ENCODE measurements around the gene IL1B. TPM values are rescaled to one million over a fixed set of nuclear protein-coding genes. Genes with fewer than 3 reads are reported as not detected.

The IL1B gene
- polyA plus RNA-seq, 4 donors = 0.43 to 1.2 (median 0.84) TPM

- DNase-seq (ENCODE audit: low read depth in 4 of 4, low spot score in 3 of 4) = no peak
Measured at GRCh38 chr2:112830682-112831512, 5.7 kb downstream of the IL1B start.

- DNase-seq (ENCODE audit: low read depth in 4 of 4, low spot score in 3 of 4) = no peak
Measured at GRCh38 chr2:112829961-112830681, 6.5 kb downstream of the IL1B start.

DNA sequence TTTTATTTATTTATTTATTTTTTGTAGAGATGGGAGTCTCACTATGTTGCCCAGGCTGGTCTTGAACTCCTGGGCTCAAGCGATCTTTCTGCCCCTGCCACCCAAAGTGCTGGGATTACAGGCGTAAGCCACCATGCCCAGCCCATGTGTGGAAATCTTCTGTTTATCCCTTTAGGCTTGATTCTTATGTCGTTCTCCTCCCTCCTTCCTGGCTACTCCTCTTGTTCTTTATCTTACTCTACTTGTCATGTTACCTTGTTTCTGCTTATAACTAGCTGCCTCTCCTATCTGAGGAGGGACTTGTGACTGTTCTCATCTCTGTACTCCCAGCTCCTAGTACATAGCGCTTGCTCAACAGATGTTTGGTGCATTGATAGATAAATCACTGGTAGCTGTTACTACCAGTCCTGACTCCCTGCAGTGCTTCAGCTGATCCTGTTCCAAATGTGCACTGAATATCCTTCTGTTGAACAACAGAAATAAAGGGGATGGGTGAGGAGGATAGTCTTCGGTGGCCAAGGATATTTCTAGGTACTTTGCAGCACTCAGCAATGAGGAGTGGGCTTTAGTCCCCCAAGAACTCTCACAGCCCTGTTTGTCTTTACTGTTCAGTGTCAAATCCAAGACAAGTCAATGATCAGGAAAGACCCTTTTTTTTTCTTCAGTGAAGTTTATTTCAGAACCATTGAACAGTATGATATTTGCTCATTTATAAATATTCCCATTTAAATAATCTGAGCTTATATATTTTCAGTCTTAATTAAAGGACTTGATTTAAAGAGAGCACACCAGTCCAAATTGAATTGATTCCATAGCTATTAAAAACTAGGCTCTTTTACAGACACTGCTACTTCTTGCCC, 7.2 kb downstream of the IL1B start:
- no peak for DNase-seq (ENCODE audit: low read depth in 4 of 4, low spot score in 3 of 4)

DNA sequence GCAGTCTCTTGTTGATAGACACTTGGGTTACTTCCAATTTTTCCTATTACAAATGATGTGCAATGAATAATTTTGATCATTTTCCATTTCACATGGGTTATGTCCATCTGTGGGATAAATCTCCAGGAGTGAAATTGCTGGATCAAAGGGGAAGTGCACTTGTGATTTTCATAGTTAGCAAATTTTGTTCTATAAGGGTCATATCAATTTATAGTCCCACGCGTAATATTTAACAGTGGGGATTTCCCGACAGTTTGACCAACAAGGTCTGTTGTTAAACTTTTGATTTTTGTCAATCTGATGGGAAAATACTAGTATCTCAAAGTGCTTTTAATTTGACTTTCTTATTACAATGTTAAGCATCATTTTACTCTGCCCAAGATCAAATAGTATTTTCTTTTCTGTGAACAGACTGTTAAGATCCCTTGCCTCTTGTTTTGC, 8.3 kb downstream of the IL1B start:
- DNase-seq (ENCODE audit: low read depth in 4 of 4, low spot score in 3 of 4) = no peak

DNA sequence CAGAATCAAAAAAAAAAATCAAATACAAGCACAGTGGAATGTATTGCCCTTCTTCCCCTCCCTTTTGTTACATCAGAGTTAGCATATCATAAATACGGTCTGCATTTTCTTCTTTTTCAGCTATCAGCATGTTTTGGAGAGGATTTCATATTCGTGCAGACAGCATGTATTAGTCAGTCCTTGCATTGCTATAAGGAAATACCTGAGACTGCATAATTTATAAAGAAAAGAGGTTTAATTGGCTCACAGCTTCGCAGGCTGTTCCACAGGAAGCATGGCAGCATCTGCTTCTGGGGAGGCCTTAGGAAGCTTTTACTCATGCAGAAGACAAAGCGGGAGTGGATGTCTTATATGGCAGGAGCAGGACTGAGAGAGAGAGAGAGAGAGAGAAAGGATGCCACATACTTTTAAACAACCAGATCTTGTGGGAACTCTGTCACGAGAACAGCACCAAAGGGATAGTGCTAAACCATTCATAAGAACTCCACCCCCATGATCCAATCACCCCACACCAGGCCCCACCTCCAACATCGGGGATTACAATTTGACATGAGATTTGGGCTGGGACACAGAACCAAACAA, 8.9 kb downstream of the IL1B start:
- DNase-seq (ENCODE audit: low read depth in 4 of 4, low spot score in 3 of 4) = no peak

DNA sequence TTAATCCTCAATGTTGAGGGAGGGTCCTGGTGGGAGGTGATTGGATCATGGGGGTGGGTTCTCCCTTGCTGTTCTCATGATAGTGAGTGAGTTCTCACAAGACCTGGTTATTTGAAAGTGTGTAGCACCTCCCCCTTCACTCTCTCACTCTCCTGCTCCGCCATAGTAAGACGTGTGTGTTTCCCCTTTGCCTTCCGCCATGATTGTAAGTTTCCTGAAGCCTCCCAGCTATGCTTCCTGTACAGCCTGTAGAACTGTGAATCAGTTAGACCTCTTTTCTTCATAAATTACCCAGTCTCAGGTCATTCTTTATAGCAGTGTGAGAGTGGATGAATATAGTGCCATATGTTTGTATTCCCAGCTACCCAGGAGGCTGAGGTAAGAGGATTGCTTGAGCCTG, 9.6 kb downstream of the IL1B start:
- DNase-seq (ENCODE audit: low read depth in 4 of 4, low spot score in 3 of 4) = no peak

- DNase-seq (ENCODE audit: low read depth in 4 of 4, low spot score in 3 of 4) = no peak
Measured at GRCh38 chr2:112825706-112826105, 10.9 kb downstream of the IL1B start.

GRCh38 chr2:112824694-112825085, 11.9 kb downstream of the IL1B start:
- DNase-seq (ENCODE audit: low read depth in 4 of 4, low spot score in 3 of 4) = no peak

- DNase-seq (ENCODE audit: low read depth in 4 of 4, low spot score in 3 of 4) = no peak
Measured at GRCh38 chr2:112821682-112822081, 14.9 kb downstream of the IL1B start.

- DNase-seq (ENCODE audit: low read depth in 4 of 4, low spot score in 3 of 4) = no peak
Measured at GRCh38 chr2:112821142-112821541, 15.4 kb downstream of the IL1B start.

DNA sequence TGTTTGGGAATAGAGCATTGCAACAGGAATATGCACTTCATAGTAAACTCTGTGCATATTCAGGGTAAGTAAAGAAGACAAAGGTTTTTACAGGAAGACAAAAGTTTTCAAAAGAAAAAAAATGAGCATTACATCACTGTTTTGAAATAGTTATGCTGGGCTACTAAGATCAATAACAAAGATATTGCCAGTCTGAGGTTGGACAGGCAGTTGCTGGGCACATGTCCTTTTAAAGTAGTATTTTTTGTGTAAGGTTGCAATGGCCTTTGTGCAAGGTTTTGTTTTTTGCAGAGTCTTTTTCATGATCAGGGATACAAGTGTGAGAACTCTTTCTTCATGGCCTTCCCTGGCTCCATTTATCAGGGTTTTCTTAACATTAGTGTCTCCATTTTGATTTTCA, 16.2 kb downstream of the IL1B start:
- DNase-seq (ENCODE audit: low read depth in 4 of 4, low spot score in 3 of 4) = no peak

DNA sequence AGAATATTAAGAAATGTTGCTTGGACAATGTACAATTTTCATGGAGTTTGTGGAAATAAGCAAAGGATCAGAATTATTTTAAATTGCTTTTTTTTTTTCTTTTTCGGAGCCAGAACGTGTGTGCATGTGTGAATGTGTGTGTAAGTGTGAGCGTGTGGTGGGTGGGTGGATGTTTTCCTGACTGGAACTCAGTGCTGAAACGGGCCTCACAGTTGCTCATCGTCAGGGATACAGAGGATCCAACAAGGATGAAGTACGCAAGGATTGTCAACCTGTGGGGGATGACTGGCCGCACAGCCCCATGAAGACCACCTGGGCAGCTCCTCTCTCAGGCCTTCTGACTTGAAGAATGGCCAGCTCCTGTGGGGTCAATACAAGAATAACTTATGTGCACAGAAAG, 17.5 kb downstream of the IL1B start:
- no peak for DNase-seq (ENCODE audit: low read depth in 4 of 4, low spot score in 3 of 4)

DNA sequence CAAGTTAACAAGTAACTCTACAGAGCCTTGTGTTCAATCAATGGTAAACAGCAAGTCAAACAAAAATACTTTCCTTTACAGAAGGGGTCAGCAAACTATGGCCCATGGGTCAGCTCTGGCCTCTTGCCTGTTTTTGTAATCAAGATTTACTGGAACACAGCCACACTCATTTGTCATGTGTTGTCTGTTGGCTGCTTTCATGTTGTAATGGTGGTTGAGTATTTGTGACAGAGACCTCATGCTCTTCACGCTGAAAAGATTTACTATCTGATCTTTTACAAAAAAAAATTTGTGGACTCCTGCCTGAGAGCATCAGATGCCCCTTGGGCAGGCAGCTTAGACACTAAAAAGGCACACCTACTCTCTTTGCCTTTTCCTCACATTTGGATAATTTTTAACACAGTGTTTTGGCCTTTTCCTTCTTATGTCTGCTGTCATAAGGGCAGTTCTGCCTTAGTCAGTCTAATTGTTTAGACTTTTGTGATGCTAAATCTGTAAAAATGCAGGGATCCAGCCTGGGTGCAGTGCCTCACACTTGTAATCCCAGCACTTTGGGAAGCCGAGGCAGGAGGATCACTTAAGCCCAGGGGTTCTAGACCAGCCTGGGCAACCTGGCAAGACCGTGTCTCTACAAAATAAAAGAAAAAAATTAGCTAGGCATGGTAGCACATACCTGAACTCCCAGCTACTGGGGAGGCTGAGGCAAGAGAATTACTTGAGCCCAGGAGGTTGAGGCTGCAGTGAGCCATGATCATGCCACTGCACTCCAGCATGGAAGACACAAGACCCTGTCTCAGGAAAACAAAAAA, 18.3 kb downstream of the IL1B start:
- DNase-seq (ENCODE audit: low read depth in 4 of 4, low spot score in 3 of 4) = no peak

DNA sequence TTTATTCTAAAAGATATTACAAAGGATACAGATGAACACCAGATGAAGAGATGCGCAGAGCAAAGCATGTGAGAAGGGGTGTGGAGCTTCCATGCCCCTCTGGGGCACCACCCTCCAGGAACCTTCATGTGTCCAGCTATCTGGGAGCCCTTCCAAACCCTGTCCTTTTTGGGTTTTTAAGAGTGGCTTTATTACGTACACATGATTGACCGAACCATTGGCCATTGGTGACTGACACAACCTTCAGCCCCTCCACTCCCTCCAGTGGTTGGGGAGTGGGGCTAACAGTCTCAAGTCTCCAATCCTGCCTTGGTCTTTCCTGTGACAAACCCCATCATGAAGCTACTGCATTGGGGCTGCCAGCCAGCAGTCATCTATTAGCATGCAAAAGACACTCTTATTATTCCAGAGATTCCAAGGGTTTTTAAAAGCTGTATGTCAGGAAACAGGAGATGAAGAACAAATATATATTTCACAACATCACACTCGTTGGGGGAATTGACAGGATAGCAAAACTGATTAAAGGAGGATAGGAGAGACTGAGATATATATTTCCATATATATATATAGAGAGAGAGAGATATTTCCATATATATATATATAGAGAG, 19.4 kb downstream of the IL1B start:
- no peak for DNase-seq (ENCODE audit: low read depth in 4 of 4, low spot score in 3 of 4)

- DNase-seq (ENCODE audit: low read depth in 4 of 4, low spot score in 3 of 4) = no peak
Measured at GRCh38 chr2:112814278-112814677, 22.3 kb downstream of the IL1B start.

DNA sequence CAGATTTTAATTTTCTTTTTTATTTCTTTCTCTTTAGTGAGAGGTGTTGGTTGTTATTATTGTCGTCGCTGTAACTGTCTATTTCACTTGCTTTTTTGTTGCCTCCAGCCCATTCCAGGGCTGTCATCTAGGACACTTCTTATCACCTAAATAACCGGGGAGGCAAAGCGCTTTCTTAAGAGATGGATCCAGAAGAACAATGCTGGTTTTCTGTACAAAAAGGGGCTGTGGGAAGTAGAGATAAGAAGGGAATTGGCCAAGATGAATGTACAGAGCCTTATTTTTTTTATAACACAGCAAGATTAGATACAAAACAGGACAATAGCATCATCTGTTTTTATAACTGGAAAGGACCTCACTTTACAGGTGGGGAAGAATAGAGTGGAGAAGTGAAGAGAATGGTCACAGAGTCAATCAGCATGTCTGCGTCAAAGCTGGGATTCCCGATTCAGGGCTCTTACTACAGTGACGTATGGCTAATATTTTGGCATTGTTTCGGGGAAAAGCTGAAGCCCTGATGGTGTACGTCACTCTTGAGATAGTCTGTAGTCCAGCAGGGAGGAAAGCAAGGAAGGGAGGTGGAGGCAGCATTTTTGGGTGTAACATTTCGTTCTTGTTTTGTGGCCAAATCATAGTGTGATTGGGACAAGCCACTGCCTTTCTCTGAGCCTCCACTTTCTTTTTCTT, 23.2 kb downstream of the IL1B start:
- DNase-seq (ENCODE audit: low read depth in 4 of 4, low spot score in 3 of 4) = no peak

DNA sequence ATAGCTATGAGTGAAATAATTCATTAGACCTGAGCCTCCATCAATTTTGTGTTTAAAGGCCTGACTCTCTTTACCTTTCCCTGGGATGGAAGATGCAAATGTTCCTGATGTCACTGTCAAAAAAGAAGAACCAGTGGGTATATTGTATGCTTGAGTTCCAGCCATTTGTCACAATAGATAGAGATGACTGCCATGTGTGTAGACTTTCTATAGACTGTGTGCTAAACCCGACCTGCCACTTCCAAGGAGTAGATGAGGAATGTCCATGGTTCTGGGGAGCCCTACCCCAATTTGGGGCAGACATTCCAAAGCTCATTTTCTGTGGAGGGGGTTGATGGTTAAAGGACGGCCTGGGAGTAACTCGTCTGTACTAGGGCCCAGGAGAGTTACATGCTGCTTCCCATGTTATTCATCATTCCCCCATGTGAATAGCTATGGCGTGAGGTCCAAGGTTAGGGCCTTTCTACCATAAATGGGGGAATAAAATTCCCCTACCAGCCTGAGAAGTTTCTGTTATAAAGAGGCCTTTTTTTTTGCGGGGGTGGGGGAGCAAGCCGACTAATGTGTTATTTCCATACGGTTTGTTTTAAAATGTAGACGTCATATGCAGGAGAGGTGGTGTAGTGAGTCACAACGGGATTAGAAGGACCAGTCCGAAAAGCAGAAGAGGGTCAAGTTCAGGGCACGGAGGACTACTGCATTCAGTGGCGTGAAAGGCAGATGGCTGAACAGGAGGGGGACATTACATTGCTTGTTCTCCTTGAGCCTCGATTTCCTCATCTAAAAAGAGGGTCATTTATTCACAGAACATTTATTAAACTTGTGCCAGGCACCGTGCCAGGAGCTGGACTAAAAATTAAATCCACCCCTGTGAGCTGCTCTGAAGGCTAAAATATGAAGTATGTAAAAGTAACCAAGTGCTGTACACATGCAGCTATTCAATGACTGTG, 24.0 kb downstream of the IL1B start:
- no peak for DNase-seq (ENCODE audit: low read depth in 4 of 4, low spot score in 3 of 4)

DNA sequence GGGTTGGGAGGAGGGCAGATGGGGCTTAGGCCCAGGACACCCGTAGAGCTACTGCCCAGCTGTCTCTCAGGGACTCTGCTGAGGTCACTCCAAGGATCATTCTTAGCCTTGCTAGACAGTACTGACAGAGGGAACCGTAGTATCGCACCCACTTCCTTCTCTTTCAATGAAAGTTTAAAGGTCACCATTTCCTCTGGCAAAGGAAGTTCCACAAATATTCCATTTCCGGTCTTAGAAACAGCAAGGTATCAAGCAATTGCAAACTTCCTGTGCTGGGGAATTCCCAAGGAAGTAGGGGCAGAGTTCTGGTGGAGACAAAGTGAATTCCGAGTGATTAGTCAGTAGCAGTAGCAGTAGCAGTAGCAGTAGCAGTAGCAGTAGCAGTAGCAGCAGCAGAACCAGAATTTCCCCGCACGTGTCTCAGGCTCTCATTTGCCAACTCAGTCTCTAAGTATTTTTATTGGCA, 24.7 kb downstream of the IL1B start:
- no peak for DNase-seq (ENCODE audit: low read depth in 4 of 4, low spot score in 3 of 4)

Measured in right renal pelvis (tissue), 4 donors.